NT2/D1 (cell line): ENCODE measurements around the gene METTL27.

Experiments used
- SUZ12 ChIP-seq: IDR thresholded peaks from 2 replicates; pipeline ENCODE4 v1.6.1; 2011; ENCODE audit not compliant: insufficient read length, insufficient read depth; ENCODE audit errors: extremely low read depth
- YY1 ChIP-seq: IDR thresholded peaks from 2 replicates; pipeline ENCODE4 v1.6.1; 2011; ENCODE audit not compliant: insufficient read length, insufficient read depth
- ZNF274 ChIP-seq: IDR thresholded peaks from 2 replicates; pipeline ENCODE4 v1.6.1; 2011; ENCODE audit warnings: mild to moderate bottlenecking, low read depth, low read length

- TF ChIP-seq SUZ12 (no peak), ZNF274 (no peak), YY1 (no peak)
Measured at GRCh38 chr7:73871163-73872011, 29.1 kb upstream of the METTL27 start.
